H1 (cell line): ENCODE data around the gene MRPL17.

Source experiments
- CHD1 ChIP-seq: IDR thresholded peaks from 2 replicates; pipeline ENCODE4 v1.6.1; 2012; ENCODE audit warnings: low read depth, low read length, improper control_type of control experiment
- CHD2 ChIP-seq: IDR thresholded peaks from 2 replicates; pipeline ENCODE4 v1.6.1; 2012; ENCODE audit warnings: low read length, improper control_type of control experiment
- CREB1 ChIP-seq: IDR thresholded peaks from 2 replicates; pipeline ENCODE4 v1.6.1; 2012; ENCODE audit warnings: inconsistent platforms
- EP300 ChIP-seq, 2 experiments: IDR thresholded peaks; 1 replicate in 1 of 2; 2 replicates in 1 of 2; pipeline ENCODE4 v1.6.1; 2011 to 2012; ENCODE audit warnings: low read depth in 2 of 2, low read length in 2 of 2, mild to moderate bottlenecking in 2 of 2, borderline replicate concordance in 1 of 2, inconsistent platforms in 1 of 2, moderate library complexity in 1 of 2
- GABPA ChIP-seq: IDR thresholded peaks from 2 replicates; pipeline ENCODE4 v1.6.1; 2011; ENCODE audit warnings: mild to moderate bottlenecking, low read length, moderate library complexity, borderline replicate concordance; ENCODE audit not compliant: insufficient read depth
- HDAC6 ChIP-seq: IDR thresholded peaks from one replicate; pipeline ENCODE4 v1.7.1; 2012; ENCODE audit warnings: low read depth, mild to moderate bottlenecking, inconsistent platforms, low read length, moderate library complexity
- JUN ChIP-seq: IDR thresholded peaks from 2 replicates; pipeline ENCODE4 v1.6.1; 2011; ENCODE audit warnings: low read depth, mild to moderate bottlenecking, improper control_type of control experiment, low read length
- KDM1A ChIP-seq: fragments of 200-600, 300-600 bp; sonication (generic); IDR thresholded peaks from 2 replicates; pipeline ENCODE4 v1.7.1; 2016; ENCODE audit warnings: mild to moderate bottlenecking, low read length, borderline replicate concordance
- POLR2A ChIP-seq, 2 experiments: IDR thresholded peaks; 1 replicate in 1 of 2; 2 replicates in 1 of 2; pipeline ENCODE4 v1.6.1; 2011; ENCODE audit warnings: low read depth in 2 of 2, low read length in 2 of 2, mild to moderate bottlenecking in 2 of 2; ENCODE audit errors: control extremely low read depth in 1 of 2
- POLR2AphosphoS5 ChIP-seq: IDR thresholded peaks from 2 replicates; pipeline ENCODE4 v1.6.1; 2011; ENCODE audit warnings: low read depth, low read length
- SIRT6 ChIP-seq: IDR thresholded peaks from one replicate; pipeline ENCODE4 v1.7.1; 2012; ENCODE audit warnings: low read length, inconsistent platforms
- TAF1 ChIP-seq: IDR thresholded peaks from 2 replicates; pipeline ENCODE4 v1.6.1; 2011; ENCODE audit warnings: mild to moderate bottlenecking, low read depth, low read length
- TF ChIP-seq, protein P1 (sequence below), 3 experiments: IDR thresholded peaks; 1 replicate in 2 of 3; 2 replicates in 1 of 3; pipeline versions ENCODE4 v1.5.1 to v1.6.1; 2011; ENCODE audit warnings: low read length in 3 of 3, mild to moderate bottlenecking in 3 of 3, inconsistent platforms in 2 of 3, low read depth in 1 of 3, moderate library complexity in 1 of 3; ENCODE audit not compliant: insufficient read depth in 1 of 3; ENCODE audit errors: control extremely low read depth in 1 of 3
- TF ChIP-seq, protein P2 (sequence below): IDR thresholded peaks from 2 replicates; pipeline ENCODE4 v1.6.1; 2012; ENCODE audit warnings: low read length, inconsistent platforms

DNA sequence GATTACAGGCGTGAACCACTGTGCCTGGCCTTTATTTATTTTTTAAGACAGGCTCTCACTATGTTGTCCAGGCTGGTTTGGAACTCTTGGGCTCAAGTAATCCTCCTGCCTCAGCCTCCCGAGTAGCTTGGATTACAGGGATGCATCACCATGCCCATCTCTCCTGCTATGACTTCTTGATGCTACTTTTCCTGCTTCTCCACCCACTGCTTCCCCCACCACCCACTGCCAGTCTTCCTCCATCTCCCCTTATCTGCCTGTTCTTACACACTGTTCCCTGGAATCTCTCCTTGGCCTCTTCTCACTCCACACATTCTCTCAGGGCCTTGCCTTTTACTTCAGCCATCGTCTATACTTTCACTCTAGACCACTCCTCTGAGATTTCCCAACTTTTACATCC is 46.7 kb downstream of the MRPL17 start:
- TF ChIP-seq, protein P1, sequence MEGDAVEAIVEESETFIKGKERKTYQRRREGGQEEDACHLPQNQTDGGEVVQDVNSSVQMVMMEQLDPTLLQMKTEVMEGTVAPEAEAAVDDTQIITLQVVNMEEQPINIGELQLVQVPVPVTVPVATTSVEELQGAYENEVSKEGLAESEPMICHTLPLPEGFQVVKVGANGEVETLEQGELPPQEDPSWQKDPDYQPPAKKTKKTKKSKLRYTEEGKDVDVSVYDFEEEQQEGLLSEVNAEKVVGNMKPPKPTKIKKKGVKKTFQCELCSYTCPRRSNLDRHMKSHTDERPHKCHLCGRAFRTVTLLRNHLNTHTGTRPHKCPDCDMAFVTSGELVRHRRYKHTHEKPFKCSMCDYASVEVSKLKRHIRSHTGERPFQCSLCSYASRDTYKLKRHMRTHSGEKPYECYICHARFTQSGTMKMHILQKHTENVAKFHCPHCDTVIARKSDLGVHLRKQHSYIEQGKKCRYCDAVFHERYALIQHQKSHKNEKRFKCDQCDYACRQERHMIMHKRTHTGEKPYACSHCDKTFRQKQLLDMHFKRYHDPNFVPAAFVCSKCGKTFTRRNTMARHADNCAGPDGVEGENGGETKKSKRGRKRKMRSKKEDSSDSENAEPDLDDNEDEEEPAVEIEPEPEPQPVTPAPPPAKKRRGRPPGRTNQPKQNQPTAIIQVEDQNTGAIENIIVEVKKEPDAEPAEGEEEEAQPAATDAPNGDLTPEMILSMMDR (IDR thresholded peaks at IDR 0.05; ENCODE audit: control extremely low read depth in 1 of 3, insufficient read depth in 1 of 3, low read depth in 1 of 3, low read length in 3 of 3) = no peak
- TF ChIP-seq EP300 (IDR thresholded peaks at IDR 0.05; ENCODE audit: borderline replicate concordance in 1 of 2, low read depth in 2 of 2, low read length in 2 of 2) (no peak), JUN (no peak), CREB1 (no peak), POLR2AphosphoS5 (no peak), GABPA (no peak), SIRT6 (no peak), TAF1 (no peak), HDAC6 (no peak), CHD2 (no peak), CHD1 (no peak), KDM1A (no peak), POLR2A (IDR thresholded peaks at IDR 0.05; ENCODE audit: control extremely low read depth in 1 of 2, low read depth in 2 of 2, low read length in 2 of 2) (no peak)
- TF ChIP-seq, protein P2, sequence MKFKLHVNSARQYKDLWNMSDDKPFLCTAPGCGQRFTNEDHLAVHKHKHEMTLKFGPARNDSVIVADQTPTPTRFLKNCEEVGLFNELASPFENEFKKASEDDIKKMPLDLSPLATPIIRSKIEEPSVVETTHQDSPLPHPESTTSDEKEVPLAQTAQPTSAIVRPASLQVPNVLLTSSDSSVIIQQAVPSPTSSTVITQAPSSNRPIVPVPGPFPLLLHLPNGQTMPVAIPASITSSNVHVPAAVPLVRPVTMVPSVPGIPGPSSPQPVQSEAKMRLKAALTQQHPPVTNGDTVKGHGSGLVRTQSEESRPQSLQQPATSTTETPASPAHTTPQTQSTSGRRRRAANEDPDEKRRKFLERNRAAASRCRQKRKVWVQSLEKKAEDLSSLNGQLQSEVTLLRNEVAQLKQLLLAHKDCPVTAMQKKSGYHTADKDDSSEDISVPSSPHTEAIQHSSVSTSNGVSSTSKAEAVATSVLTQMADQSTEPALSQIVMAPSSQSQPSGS = no peak
